Caco-2 (cell line): Measurements from ENCODE around the gene SLC15A5. TPM values are rescaled to one million over a fixed set of nuclear protein-coding genes. Genes with fewer than 3 reads are reported as not detected.

Source experiments
- BruUV-seq: library from RNA; stranded (reverse); fragments of 400-500 nt; replicated peaks from 2 replicates; lab custom pipeline; 2021; lab: Mats Ljungman, UMichigan
- CTCF ChIA-PET: fragments of 300-600 bp; sonication (Branson Sonifier 250); formaldehyde crosslinking; loops from one replicate; lab custom pipeline; 2022; ENCODE audit warnings: antibody characterized with exemption; lab: Charles Lee
- POLR2A ChIA-PET: fragments of 300-600 bp; sonication (Branson Sonifier 250); formaldehyde crosslinking; loops from one replicate; lab custom pipeline; 2022; ENCODE audit warnings: antibody characterized with exemption; lab: Charles Lee
- DNase-seq, 2 experiments: peaks; one replicate each; pipeline versions ENCODE4 v3.0.0 to v3.0.0-alpha.2; 2020 to 2022
- H3K27me3 ChIP-seq: replicated peaks from 2 replicates; pipeline ENCODE4 v1.6.0; 2011; ENCODE audit warnings: low read length; ENCODE audit not compliant: control insufficient read depth, insufficient read depth
- H3K36me3 ChIP-seq: 2 replicates; pipeline ENCODE4 v1.5.1; 2011; ENCODE audit warnings: low read length; ENCODE audit not compliant: control insufficient read depth, insufficient read depth
- H3K4me1 ChIP-seq: fragments of 250-450 bp; sonication (Bioruptor Pico); 2 replicates; pipeline ENCODE4 v1.5.1; 2020; ENCODE audit warnings: mild to moderate bottlenecking
- H3K4me3 ChIP-seq: 2 replicates; pipeline ENCODE4 v1.5.1; 2011; ENCODE audit warnings: low read depth, mild to moderate bottlenecking, control low read depth, low read length
- H3K9me3 ChIP-seq: fragments of 250-450 bp; sonication (Bioruptor Pico); 2 replicates; pipeline ENCODE4 v1.5.1; 2020; ENCODE audit warnings: mild to moderate bottlenecking, moderate library complexity
- H3K27ac Mint-ChIP-seq: one replicate; pipeline ENCODE4 v1.8.0; 2022; ENCODE audit warnings: mixed read lengths; ENCODE audit not compliant: unreplicated experiment
- H3K27me3 Mint-ChIP-seq: one replicate; pipeline ENCODE4 v1.8.0; 2022; ENCODE audit warnings: mixed read lengths; ENCODE audit not compliant: insufficient read depth, unreplicated experiment
- H3K36me3 Mint-ChIP-seq: one replicate; pipeline ENCODE4 v1.8.0; 2022; ENCODE audit warnings: mild to moderate bottlenecking, mixed read lengths; ENCODE audit not compliant: insufficient read depth, unreplicated experiment
- H3K4me1 Mint-ChIP-seq: one replicate; pipeline ENCODE4 v1.8.0; 2022; ENCODE audit warnings: low read depth, mixed read lengths; ENCODE audit not compliant: unreplicated experiment
- H3K4me3 Mint-ChIP-seq: one replicate; pipeline ENCODE4 v1.8.0; 2022; ENCODE audit warnings: mild to moderate bottlenecking, moderate library complexity, mixed read lengths; ENCODE audit not compliant: unreplicated experiment
- H3K9me3 Mint-ChIP-seq: one replicate; pipeline ENCODE4 v1.8.0; 2022; ENCODE audit warnings: mixed read lengths; ENCODE audit not compliant: unreplicated experiment
- CTCF ChIP-seq, 2 experiments: fragments of 200-600 bp in 1 of 2; IDR thresholded peaks; 1 replicate in 1 of 2; 2 replicates in 1 of 2; pipeline versions ENCODE4 v1.5.1 to v1.8.0; 2011 to 2022; ENCODE audit warnings: antibody characterized with exemption in 1 of 2, control low read depth in 1 of 2, inconsistent platforms in 1 of 2, low read depth in 1 of 2, low read length in 1 of 2, mild to moderate bottlenecking in 1 of 2, moderate library complexity in 1 of 2; ENCODE audit not compliant: insufficient read depth in 1 of 2, severe bottlenecking in 1 of 2, unreplicated experiment in 1 of 2
- intact Hi-C: fragments of 100-400 bp; cut with micrococcal nuclease; formaldehyde crosslinking; loops from one replicate; pipeline ENCODE4 v1.10.0; 2022; ENCODE audit not compliant: unreplicated experiment
- total RNA-seq: library from RNA; stranded (reverse); gene quantifications from 2 replicates; pipeline ENCODE4 v1.2.3, GENCODE V29; 2022

The SLC15A5 gene
- total RNA-seq, 1 experiment from 2014 or later = not detected

GRCh38 chr12:16171348-16171747, 106.1 kb downstream of the SLC15A5 start:
- Mint-ChIP-seq H3K36me3 (no peaks in the 10 kb centered on the region), H3K4me3 (no peak overlapping the region), H3K4me1 (no peaks in the 10 kb centered on the region), H3K27ac (no peak overlapping the region), H3K27me3 (no peaks in the 10 kb centered on the region), H3K9me3 (no peaks in the 10 kb centered on the region)
- no peak for TF ChIP-seq CTCF (IDR thresholded peaks at IDR 0.05; ENCODE audit: insufficient read depth in 1 of 2, low read depth in 1 of 2, low read length in 1 of 2, severe bottlenecking in 1 of 2, unreplicated experiment in 1 of 2)
- Histone ChIP-seq H3K36me3 (no peaks in the 10 kb centered on the region), H3K27me3 (no peaks in the 10 kb centered on the region), H3K4me3 (no peak overlapping the region), H3K9me3 (no peaks in the 10 kb centered on the region), H3K4me1 (no peaks in the 10 kb centered on the region)
- ChIA-PET POLR2A (no interaction called here), CTCF (no interaction called here)
- intact Hi-C loops = no loop called here
- DNase-seq = no peak
- BruUV-seq = no TSS peak

GRCh38 chr12:16168078-16168477, 109.4 kb downstream of the SLC15A5 start:
- no peaks in the 10 kb centered on the region for H3K4me1 Mint-ChIP-seq
- no TSS peak for BruUV-seq
- H3K27me3 Mint-ChIP-seq = peaks cover 8% of the 10 kb centered on the region
- Histone ChIP-seq H3K4me1 (no peaks in the 10 kb centered on the region), H3K36me3 (no peaks in the 10 kb centered on the region), H3K27me3 (no peaks in the 10 kb centered on the region), H3K9me3 (no peaks in the 10 kb centered on the region), H3K4me3 (no peak overlapping the region)
- ChIA-PET POLR2A (no interaction called here), CTCF (no interaction called here)
- no peaks in the 10 kb centered on the region for H3K36me3 Mint-ChIP-seq
- H3K27ac Mint-ChIP-seq = no peak overlapping the region
- TF ChIP-seq CTCF (IDR thresholded peaks at IDR 0.05; ENCODE audit: insufficient read depth in 1 of 2, low read depth in 1 of 2, low read length in 1 of 2, severe bottlenecking in 1 of 2, unreplicated experiment in 1 of 2) = no peak
- DNase-seq = no peak
- intact Hi-C loops = loop anchor here (5.0 kb wide), 1 partner anchor 104 kb away; no protein-coding TSS in a partner anchor
- H3K4me3 Mint-ChIP-seq = no peak overlapping the region
- no peaks in the 10 kb centered on the region for H3K9me3 Mint-ChIP-seq

GRCh38 chr12:16166563-16167470, 110.7 kb downstream of the SLC15A5 start:
- intact Hi-C loops = loop anchor here (5.0 kb wide), 1 partner anchor 105 kb away; no protein-coding TSS in a partner anchor
- no TSS peak for BruUV-seq
- no peaks in the 10 kb centered on the region for H3K4me1 Mint-ChIP-seq

More at GRCh38 chr12:16166563-16167470, 110.7 kb downstream of the SLC15A5 start:
- Mint-ChIP-seq H3K9me3 (no peaks in the 10 kb centered on the region), H3K27me3 (peaks cover 12% of the 10 kb centered on the region), H3K27ac (no peak overlapping the region), H3K36me3 (no peaks in the 10 kb centered on the region), H3K4me3 (no peak overlapping the region)
- ChIA-PET CTCF (interaction anchor here (1.0 kb wide), 1 partner anchor 90 kb away, joined by 3 read pairs; no protein-coding TSS in a partner anchor), POLR2A (no interaction called here)
- Histone ChIP-seq H3K4me3 (no peak overlapping the region), H3K27me3 (no peaks in the 10 kb centered on the region), H3K36me3 (no peaks in the 10 kb centered on the region), H3K9me3 (no peaks in the 10 kb centered on the region), H3K4me1 (no peaks in the 10 kb centered on the region)
- TF ChIP-seq CTCF (IDR thresholded peaks at IDR 0.05; ENCODE audit: insufficient read depth in 1 of 2, low read depth in 1 of 2, low read length in 1 of 2, severe bottlenecking in 1 of 2, unreplicated experiment in 1 of 2) = no peak
- no peak for DNase-seq
